ENCODE data around the gene ALG12. TPM values are rescaled to one million over a fixed set of nuclear protein-coding genes. Genes with fewer than 3 reads are reported as not detected.

Gene ALG12
- total and polyA plus RNA-seq, 2 of the 4 experiments (the other 2 are of a cell fraction): 7.2 to 10.9 TPM

- Histone ChIP-seq H2BK15ac (ENCODE audit: low read depth, low read length) (no peak overlapping the region), H3K56ac (ENCODE audit: extremely low read depth, insufficient read depth, low read length) (no peak overlapping the region), H4K8ac (ENCODE audit: low read depth in 2 of 2, low read length in 2 of 2) (no peak overlapping the region), H2AK5ac (ENCODE audit: low read depth, low read length) (no peak overlapping the region), H3K4me1 (ENCODE audit: control insufficient read depth, insufficient read depth, low read length) (no peaks in the 10 kb centered on the region), H3K79me1 (ENCODE audit: low read depth in 1 of 2, low read length in 2 of 2) (peaks cover 26 to 52% of the 10 kb centered on the region in 2 experiments), H2BK20ac (ENCODE audit: low read depth, low read length) (no peak overlapping the region), H3K27me3 (ENCODE audit: control insufficient read depth, insufficient read depth, low read length) (no peaks in the 10 kb centered on the region), H4K5ac (ENCODE audit: low read depth, low read length) (no peak overlapping the region), H4K91ac (ENCODE audit: insufficient read depth, low read depth, low read length) (no peak overlapping the region), H3K27ac (ENCODE audit: insufficient read depth, low read length) (no peak overlapping the region), H2AFZ (replicated peaks; ENCODE audit: low read length, poor library complexity) (no peak overlapping the region), H2BK120ac (ENCODE audit: low read depth, low read length) (no peak overlapping the region), H3K4me2 (ENCODE audit: low read depth, low read length) (no peak overlapping the region), H3K23ac (ENCODE audit: low read depth, low read length) (no peak overlapping the region), H3K9me3 (ENCODE audit: control insufficient read depth, insufficient read depth, low read length) (peaks cover 9% of the 10 kb centered on the region), H3K4me3 (ENCODE audit: insufficient read depth, low read depth, low read length) (no peak overlapping the region), H3K4ac (ENCODE audit: low read depth, low read length) (no peak overlapping the region), H3K9me1 (ENCODE audit: insufficient read depth, low read length) (peaks cover 9% of the 10 kb centered on the region; the same call in 1 of the 2 replicates), H2BK5ac (ENCODE audit: low read depth, low read length, poor library complexity, severe bottlenecking) (no peak overlapping the region), H4K20me1 (ENCODE audit: insufficient read depth, low read length) (peaks cover 10% of the 10 kb centered on the region; the same call in 1 of the 2 replicates), H3K9ac (ENCODE audit: low read depth, low read length) (no peak overlapping the region), H3K36me3 (ENCODE audit: control insufficient read depth, insufficient read depth, low read length) (peaks cover 26% of the 10 kb centered on the region), H2AK9ac (replicated peaks; ENCODE audit: low read depth, low read length, poor library complexity) (no peak overlapping the region), H3K14ac (replicated peaks; ENCODE audit: low read depth, low read length) (no peak overlapping the region), H3K18ac (ENCODE audit: low read depth, low read length) (no peak overlapping the region)
- intact Hi-C loops (cut with micrococcal nuclease) (no loop called here), dilution Hi-C loops (cut with HindIII; ENCODE audit: low sequenced_read_pairs, unreplicated experiment) (no loop called here), in situ Hi-C loops (cut with MboI; ENCODE audit: low sequenced_read_pairs) (no loop called here)
- 100% methylated on average over 3 of the region's 4 CpGs; no CpG with 5 or more reads in 1 of the 2 experiments for WGBS, 2 experiments (ENCODE audit: extremely low coverage in 2 of 2, insufficient read length in 1 of 2)
- CTCF ChIA-PET: no interaction called here
- TF ChIP-seq BHLHE40 (IDR thresholded peaks at IDR 0.05; ENCODE audit: low read depth, low read length) (no peak), RFX5 (IDR thresholded peaks at IDR 0.05; ENCODE audit: low read depth, low read length) (no peak), USF2 (IDR thresholded peaks at IDR 0.05; ENCODE audit: low read depth, low read length) (no peak), MAZ (IDR thresholded peaks at IDR 0.05; ENCODE audit: borderline replicate concordance, low read depth, low read length) (no peak), ELK1 (IDR thresholded peaks at IDR 0.05; ENCODE audit: borderline replicate concordance, low read depth, low read length) (no peak), FOS (IDR thresholded peaks at IDR 0.05; ENCODE audit: low read depth, low read length) (no peak), SMC3 (IDR thresholded peaks at IDR 0.05; ENCODE audit: low read depth, low read length) (no peak)
- ATAC-seq (ENCODE audit: low read depth) (no peak), DNase-seq (no peak)
- POLR2A ChIA-PET (ENCODE audit: unreplicated experiment): no interaction called here
- BruUV-seq (replicated peaks): no TSS peak
Observed at GRCh38 chr22:49892226-49892899, 25.9 kb downstream of the ALG12 start.

All from IMR-90 (cell line).